ENCODE data around the gene UBL3.

UBL3 gene

DNA sequence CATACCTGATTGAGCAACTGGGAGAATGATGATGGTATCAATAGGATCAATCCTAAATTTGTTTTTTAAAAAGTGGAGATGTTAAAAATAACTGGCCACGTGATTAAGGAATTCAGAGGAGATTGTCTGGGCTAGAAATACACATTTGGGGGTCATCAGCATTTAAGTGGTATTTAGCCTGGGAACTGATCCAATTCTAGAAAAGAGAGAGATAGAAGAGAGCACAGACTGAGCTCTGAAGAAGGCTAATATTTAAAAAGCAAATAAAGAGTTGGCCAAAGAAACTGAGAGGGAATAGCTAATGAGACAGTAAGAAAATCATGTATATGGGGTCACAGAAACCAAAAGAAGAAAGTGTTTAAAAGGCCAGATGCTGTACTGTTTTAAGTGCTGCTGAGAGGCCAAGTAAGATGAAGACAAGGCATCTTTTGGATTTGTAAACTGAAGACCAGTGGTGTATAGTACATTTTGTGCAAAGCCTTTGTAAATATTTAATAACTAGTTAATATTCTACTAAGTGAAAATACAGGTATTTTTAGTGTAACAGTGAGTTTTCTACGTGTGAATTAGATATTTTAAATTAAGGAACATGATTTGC is 40.2 kb downstream of the UBL3 start:
- no peak for DNase-seq (ENCODE audit: low read depth)

DNA sequence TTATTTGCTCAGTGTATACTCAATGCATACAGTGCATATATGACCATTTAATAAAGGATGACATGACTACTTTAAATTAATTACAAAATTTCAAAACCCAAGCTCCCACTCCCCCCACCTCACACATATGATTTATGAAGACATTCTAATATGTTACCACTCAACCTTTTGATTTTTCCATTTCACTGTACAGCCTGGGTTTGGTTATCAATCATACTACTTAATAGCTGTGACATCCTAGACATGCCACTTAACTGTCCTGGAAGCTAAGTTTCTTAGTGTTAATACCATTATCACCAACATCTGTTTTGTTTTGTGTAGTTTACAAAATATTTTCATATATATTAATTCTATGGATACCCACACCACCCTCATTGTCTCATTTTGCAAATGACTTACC is 42.2 kb downstream of the UBL3 start:
- DNase-seq (ENCODE audit: low read depth) = no peak

DNA sequence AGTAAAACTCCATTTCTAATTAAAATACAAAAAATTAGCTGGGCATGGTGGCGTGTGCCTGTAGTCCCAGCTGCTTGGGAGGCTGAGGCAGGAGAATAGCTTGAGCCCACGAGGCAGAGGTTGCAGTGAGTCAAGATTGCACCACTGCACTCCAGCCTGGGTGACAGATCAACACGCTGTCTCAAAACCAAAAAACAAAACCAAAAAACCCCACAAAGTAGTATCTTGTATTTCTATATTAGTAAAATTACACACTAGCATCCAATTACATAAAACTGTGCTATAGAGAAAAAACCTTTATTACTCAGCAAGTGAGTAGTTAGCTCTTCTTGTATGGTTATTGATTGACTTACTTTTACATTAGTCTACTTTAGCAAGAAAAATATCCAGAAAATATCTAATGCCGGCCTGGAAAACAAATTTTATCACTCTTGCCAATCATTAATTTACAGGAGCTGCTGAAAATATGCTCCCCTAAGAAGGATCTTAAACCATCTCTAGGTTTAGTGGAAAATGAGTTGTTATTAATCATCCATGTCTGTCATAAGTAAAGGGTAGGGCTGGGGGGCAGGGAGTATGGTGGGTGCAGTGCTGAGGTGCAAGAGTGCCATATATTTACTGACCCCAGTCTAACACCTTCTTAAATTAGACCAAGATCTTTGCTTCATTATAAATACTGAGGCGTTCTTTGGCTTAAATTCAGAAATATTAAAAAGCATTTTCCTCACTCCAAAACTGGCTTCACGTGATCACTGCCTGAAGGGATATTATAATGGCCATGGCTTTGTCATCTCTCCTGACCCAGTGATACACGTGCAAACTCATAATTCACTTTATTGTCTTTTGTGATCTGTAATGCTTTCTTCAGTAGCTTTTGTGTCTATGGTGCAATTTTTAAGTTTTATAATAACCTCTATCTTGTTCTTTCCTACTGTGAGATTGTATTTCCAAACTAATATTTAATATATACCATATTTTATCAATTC is 44.1 kb downstream of the UBL3 start:
- DNase-seq (ENCODE audit: low read depth) = no peak

GRCh38 chr13:29803221-29803620 is 47.2 kb downstream of the UBL3 start:
- DNase-seq (ENCODE audit: low read depth) = no peak

DNA sequence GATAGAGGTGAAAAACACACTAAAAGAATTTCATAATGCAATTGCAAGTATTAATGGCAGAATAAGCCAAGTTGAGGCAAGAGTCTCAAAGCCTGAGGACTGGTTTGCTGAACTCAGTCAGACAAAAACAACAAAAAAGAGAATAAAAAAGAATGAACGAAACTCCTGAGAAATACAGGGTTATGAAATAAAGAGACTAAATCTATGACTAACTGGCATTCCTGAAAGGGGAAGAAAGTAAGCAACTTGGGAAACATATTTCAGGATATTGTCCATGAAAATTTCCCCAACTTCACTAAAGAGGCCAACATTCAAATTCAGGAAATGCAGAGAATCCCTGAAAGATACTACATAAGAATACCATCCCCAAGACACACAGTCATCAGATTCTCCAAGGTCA is 47.8 kb downstream of the UBL3 start:
- no peak for DNase-seq (ENCODE audit: low read depth)

- no peak for DNase-seq (ENCODE audit: low read depth)
These were observed 48.6 kb downstream of the UBL3 start for GRCh38 chr13:29801737-29802305.

- DNase-seq (ENCODE audit: low read depth) = no peak
These were observed 49.3 kb downstream of the UBL3 start for GRCh38 chr13:29801102-29801501.

GRCh38 chr13:29800687-29801086 is 49.7 kb downstream of the UBL3 start:
- DNase-seq (ENCODE audit: low read depth) = no peak

GRCh38 chr13:29799041-29799440 is 51.4 kb downstream of the UBL3 start:
- DNase-seq (ENCODE audit: low read depth) = no peak

DNA sequence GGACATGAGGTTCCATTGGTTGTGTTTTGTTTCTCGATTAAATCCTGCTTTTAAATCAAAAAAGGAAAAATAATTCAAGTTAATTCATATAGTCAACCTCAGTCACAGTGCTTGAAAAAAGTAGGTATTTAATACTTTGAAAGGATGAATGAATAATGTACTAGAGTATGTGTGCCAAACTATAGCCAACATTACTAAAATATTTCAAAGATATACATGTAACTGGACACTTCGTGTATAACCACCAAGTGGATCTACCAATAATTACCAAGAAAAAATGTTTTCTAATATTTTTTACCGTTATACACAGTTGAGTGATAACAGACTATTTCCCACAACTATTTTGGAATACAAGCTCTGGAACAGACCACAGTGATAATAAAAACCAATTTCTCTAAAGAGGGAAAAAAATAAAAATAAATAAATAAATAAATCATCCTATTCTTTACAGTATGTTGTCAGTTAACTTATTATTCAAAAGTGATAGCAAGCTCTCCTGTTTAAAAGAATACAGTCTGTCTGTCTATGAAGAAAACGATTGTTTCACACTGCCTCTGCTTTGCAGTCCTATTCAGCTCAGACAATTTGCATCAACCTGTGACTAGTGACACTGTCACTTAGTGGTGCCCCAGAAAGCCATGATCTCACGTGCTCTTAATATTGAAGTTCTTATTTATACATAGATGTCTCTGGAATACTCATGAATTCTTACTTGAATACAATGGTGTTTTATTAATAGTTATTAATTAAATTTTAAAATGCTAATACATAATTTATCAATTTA is 58.2 kb downstream of the UBL3 start:
- no peak for DNase-seq (ENCODE audit: low read depth)

DNA sequence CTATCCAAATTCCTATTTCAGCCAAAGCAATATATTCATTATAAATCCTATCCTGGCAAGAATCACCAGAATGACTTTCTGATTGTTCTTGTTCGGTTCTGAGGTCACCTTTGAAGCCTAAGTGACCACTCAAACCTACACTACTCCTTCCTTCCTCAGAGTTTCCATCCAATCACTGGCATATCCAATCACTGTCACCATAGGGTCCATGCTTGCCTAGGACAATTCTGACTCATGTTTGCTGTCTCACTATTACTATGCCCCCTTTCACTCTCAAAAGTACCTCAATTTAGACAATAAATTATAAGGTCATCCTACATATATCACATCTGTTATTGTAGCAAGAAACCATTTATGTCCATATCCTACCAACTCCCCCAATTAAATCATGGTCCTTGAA is 58.9 kb downstream of the UBL3 start:
- no peak for DNase-seq (ENCODE audit: low read depth)

GRCh38 chr13:29786698-29787097 is 63.7 kb downstream of the UBL3 start:
- no peak for DNase-seq (ENCODE audit: low read depth)

DNA sequence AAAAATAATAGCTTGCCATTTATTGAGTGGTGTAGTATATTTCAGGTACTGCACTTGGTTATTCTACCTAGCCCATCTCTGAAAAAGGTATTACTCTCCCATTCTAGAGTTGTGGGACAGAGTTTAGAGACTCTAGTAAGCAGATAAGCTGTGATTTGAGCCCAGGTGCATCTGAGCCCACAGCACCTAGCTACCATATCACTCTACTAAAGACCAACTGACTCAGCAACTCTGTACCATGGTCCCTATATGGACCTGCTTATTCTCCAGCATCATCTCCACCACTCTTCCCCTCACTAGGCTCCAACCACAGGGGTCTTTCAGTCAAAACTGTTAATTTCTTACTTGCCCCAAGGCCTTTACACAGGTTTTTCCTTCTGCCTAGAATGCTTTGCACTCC is 64.4 kb downstream of the UBL3 start:
- no peak for DNase-seq (ENCODE audit: low read depth)

DNA sequence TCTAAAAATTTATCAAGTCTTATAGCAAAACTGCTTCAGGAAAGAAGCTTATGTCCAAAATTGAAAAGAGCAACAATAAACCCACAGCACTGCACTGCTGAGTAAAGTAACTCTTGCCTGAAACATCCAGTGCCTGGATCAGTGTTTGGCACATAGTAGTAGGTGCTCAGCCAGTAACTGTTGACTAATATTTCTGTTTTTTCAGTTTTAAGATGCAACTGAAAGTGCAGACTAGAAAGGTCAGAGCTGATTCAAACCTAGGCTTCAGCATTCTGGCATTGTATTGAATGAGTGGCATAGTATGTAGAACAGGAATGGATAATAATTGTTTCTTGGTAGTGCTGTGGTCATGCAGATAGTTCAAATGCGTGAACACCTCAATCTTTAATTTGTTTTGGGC is 67.6 kb downstream of the UBL3 start:
- no peak for DNase-seq (ENCODE audit: low read depth)

DNA sequence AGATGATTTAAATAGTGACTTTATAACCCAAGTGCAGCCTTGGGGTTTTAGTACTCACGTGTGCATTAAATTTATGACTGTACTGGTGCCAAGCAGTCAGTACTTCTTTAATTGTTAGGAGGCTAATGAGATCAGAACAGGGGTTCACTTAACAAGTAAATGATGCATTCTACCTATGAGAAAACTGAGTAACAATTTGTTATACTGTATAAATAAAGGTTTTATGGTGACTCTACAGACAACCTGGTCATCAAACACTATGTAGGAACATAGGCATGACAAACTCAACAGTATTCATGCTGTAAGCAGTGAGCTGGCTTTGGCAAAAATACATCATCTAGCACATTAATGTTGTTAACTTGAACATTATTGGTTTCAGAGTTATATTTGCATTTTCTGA is 75.6 kb downstream of the UBL3 start:
- DNase-seq (ENCODE audit: low read depth) = no peak

DNA sequence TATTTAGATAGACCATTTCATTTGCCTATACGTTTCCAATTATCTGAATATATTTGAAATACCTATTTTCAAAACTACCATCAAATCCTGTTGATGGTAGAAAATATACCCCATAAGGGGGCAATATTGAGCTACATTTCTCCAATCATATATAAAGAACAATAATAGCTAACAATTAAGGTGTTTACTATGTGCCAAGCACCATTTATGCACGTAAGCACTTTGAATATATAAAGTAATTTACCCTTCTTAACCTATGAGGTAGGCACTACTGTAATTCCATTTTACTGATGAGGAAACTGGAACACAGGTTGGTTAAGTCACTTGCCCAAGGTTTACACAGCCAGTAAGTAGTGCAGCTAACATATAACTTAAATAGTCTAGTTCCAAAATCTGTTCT is 79.2 kb downstream of the UBL3 start:
- no peak for DNase-seq (ENCODE audit: low read depth)

DNA sequence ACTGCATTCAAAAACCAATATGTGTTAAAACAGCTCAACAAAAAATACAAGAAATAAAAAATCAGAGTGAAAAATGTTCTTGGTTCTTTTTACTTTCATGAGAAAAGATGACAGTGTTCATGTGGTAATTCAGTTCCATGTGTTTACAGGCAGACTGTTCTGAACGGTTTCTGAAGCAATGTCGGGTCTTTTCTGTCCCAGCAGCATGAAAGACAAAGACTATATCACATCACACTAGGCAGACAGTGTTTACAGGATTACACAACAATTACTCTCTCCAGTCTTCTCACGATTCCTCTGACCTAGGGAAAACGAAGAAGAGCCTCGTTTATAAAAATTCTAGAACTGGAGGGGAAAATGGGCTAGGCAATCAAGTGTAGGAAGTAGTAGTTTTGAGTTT is 83.4 kb downstream of the UBL3 start:
- no peak for DNase-seq (ENCODE audit: low read depth)

DNA sequence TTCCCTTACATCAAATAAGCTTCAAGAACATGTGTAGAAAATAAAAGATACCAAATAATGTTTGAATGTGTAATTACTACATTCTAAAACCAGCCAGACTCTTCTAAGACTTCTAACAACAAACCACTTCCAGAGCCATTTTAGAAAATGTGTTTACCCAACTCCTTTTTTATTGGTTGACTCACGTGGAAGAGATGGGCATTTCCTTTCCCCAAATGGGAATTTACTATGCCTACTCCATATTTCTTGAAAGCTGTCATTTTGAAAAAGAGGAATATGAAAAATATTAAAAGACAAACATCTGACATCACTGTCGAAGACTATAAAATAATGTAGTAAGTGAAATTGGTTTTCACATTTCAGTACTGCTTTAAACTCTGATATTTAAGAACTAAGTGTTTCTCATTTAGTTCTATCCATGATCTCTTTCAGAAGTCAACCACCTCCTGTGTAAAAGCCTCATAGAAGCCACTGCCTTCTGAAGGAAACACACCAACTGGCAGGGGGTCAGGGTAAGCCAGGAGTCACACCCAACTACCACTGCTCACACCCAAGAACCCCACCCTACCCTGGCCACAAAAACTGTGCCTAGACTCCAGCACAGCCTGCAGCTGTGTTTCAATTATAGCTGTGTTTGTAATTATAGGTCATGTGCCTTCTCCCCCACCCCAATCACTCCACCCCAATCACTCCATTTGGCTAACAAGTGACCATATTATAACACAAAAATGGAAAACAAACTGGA is 86.8 kb downstream of the UBL3 start:
- DNase-seq (ENCODE audit: low read depth) = no peak

DNA sequence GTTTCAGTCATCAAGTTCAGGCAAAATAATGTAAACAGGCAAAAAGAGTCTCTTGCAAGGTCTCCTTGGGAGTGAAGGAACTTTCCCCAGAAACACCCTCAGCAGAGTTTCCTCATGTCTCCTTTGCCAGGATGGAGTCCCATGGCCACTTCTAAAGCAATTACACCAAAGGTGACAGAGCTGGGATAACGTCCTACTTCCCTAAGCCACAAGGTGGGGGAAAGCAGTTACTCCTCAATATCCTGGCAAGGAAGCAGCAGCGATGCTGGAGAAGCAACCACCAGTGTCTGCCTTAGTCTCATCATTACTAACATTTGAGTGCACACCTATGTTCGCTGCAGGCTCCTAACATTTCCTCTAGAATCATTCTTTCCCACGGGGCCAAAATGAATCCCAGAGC is 88.6 kb downstream of the UBL3 start:
- DNase-seq (ENCODE audit: low read depth) = no peak

GRCh38 chr13:29761160-29761559 is 89.3 kb downstream of the UBL3 start:
- no peak for DNase-seq (ENCODE audit: low read depth)

DNA sequence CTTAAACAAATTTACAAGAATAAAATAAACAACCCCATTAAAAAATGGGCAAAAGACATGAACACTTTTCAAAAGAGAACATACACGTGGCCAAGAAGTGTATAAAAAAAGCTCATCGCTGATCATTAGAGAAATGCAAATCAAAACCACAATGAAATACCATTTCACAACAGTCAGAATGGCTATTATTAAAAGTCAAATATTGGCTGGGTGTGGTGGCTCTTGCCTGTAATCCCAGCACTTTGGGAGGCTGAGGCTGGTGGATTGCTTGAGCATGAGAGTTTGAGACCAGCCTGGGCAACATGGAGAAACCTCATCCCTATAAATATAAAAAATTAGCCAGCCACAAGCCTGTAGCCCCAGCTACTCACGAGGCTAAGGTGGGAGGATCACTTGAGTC is 89.9 kb downstream of the UBL3 start:
- no peak for DNase-seq (ENCODE audit: low read depth)

Data from stimulated activated CD8-positive, alpha-beta memory T cell treated with anti-CD3 and anti-CD28 coated beads, Interleukin-12 subunit alpha, Interleukin-12 subunit beta, amount 100 ng/mL, for 4 hours (primary cell).